ENCODE data around the gene NFIA. TPM values are rescaled to one million over a fixed set of nuclear protein-coding genes. Genes with fewer than 3 reads are reported as not detected.

The NFIA gene
- total and polyA plus RNA-seq, 9 of the 15 experiments (the other 6 are each of a cell fraction or from before 2014, with no cell fraction given) = 5.3 to 24.9 (median 9.8) TPM

DNA sequence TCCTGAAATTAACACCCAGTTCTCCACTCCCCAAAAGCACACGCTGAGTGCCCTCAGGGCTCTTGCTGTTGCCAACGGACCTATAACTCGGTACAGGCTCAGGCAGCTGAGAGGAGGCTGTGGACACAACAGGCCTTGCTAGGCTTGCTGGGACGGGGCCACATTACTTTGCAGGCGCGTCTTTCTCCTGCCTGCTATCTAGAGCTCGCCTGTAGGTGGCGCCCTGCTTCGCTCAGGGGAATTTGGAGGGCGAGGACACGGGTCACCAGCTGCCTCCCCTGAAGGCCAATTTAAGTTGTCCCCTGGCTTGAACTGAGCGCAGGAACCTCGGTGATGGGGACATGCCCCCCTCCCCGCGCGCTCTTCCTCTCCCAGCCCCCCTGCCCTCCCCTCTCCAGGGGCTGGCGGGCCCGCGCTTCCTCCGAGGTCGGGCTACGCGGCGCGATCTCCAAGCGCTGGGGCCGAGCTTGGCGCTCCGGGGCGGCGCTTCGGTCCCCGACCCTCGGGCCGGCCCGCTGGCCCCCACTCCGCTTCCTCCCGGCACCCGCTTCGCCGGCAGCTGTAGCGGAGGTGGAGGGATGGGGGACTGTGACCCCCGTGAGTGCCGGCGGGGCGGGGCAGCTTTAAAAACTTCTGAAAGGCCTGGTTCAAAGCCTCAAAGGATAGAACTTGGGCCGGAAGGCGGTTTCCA lies 32.4 kb upstream of the NFIA start (continued):
- TF ChIP-seq AFF4 (CRISPR knock-in tag; IDR thresholded peaks at IDR 0.05) = peak; percentile 23; the same call in 1 of the 2 replicates
- TF ChIP-seq GATAD2A (IDR thresholded peaks at IDR 0.05) = 0 out of 2 replicates have a peak, but pooled peaks have one; percentile 18
- TF ChIP-seq, protein P1, sequence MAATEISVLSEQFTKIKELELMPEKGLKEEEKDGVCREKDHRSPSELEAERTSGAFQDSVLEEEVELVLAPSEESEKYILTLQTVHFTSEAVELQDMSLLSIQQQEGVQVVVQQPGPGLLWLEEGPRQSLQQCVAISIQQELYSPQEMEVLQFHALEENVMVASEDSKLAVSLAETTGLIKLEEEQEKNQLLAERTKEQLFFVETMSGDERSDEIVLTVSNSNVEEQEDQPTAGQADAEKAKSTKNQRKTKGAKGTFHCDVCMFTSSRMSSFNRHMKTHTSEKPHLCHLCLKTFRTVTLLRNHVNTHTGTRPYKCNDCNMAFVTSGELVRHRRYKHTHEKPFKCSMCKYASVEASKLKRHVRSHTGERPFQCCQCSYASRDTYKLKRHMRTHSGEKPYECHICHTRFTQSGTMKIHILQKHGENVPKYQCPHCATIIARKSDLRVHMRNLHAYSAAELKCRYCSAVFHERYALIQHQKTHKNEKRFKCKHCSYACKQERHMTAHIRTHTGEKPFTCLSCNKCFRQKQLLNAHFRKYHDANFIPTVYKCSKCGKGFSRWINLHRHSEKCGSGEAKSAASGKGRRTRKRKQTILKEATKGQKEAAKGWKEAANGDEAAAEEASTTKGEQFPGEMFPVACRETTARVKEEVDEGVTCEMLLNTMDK (IDR thresholded peaks at IDR 0.05; ENCODE audit: borderline replicate concordance, insufficient read depth, low read depth, low read length, poor library complexity, severe bottlenecking) = peak; percentile 76
- TF ChIP-seq SP1 (CRISPR knock-in tag; IDR thresholded peaks at IDR 0.05) = peak; percentile 79
- peak; percentile 58; the same call in 1 of the 2 replicates for TF ChIP-seq POLR2A (conservative IDR thresholded peaks at IDR 0.05)
- peak; percentile 63 for TF ChIP-seq POLR2AphosphoS5 (IDR thresholded peaks at IDR 0.05; ENCODE audit: control insufficient read depth, insufficient read depth, low read depth, low read length)
- TF ChIP-seq SOX6 (IDR thresholded peaks at IDR 0.05) = peak; percentile 49; the same call in 1 of the 2 replicates
- peak; percentile 73; the same call in 1 of the 2 replicates for TF ChIP-seq HDGF (IDR thresholded peaks at IDR 0.05)
- TF ChIP-seq, protein P2, sequence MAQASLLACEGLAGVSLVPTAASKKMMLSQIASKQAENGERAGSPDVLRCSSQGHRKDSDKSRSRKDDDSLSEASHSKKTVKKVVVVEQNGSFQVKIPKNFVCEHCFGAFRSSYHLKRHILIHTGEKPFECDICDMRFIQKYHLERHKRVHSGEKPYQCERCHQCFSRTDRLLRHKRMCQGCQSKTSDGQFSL (CRISPR knock-in tag; IDR thresholded peaks at IDR 0.05) = peak; percentile 43
- TF ChIP-seq, protein P2 (tag; IDR thresholded peaks at IDR 0.05) = no peak
- TF ChIP-seq ZNF609 (CRISPR knock-in tag; IDR thresholded peaks at IDR 0.05; ENCODE audit: borderline replicate concordance) = peak; percentile 54; the same call in 1 of the 2 replicates
- no peak for TF ChIP-seq NFXL1 (CRISPR knock-in tag; IDR thresholded peaks at IDR 0.05)
- TF ChIP-seq MYNN (IDR thresholded peaks at IDR 0.05) = peak; percentile 60; the same call in 1 of the 2 replicates
- no peak for TF ChIP-seq MYNN (CRISPR knock-in tag; IDR thresholded peaks at IDR 0.05)
- TF ChIP-seq ARID1B (IDR thresholded peaks at IDR 0.05) = peak; percentile 45
- TF ChIP-seq U2AF1 (optimal IDR thresholded peaks at IDR 0.05; ENCODE audit: low read depth, low read length) = no peak
- no peak for TF ChIP-seq RFX5 (IDR thresholded peaks at IDR 0.05; ENCODE audit: low read depth, low read length)
